Loucy (cell line): ENCODE measurements around the gene RGMA.

Source experiments
- H2AFZ ChIP-seq: fragments of 200-600 bp; sonication (generic); 2 replicates; pipeline ENCODE4 v1.6.0; 2016; ENCODE audit warnings: antibody characterized with exemption, mild to moderate bottlenecking, low read length, moderate library complexity
- H3F3A ChIP-seq: fragments of 200-600 bp; 2 replicates; pipeline ENCODE4 v1.6.0; 2016; ENCODE audit warnings: antibody characterized with exemption, low read depth, mild to moderate bottlenecking
- H3K27me3 ChIP-seq: fragments of 200-600 bp; sonication (generic); 2 replicates; pipeline ENCODE4 v1.6.1; 2014; ENCODE audit warnings: low read length, mild to moderate bottlenecking; ENCODE audit not compliant: insufficient read depth, poor library complexity, severe bottlenecking
- H3K36me3 ChIP-seq: fragments of 200-600 bp; sonication (generic); 2 replicates; pipeline ENCODE4 v1.6.1; 2016; ENCODE audit warnings: low read length; ENCODE audit not compliant: insufficient read depth
- H3K4me1 ChIP-seq: fragments of 200-600 bp; sonication (generic); 2 replicates; pipeline ENCODE4 v1.5.1; 2014; ENCODE audit warnings: low read length, mild to moderate bottlenecking; ENCODE audit not compliant: insufficient read depth, poor library complexity, severe bottlenecking
- H3K4me2 ChIP-seq: fragments of 200-600 bp; sonication (generic); 2 replicates; pipeline ENCODE4 v1.6.0; 2014; ENCODE audit warnings: antibody characterized with exemption, low read length, low read depth, mild to moderate bottlenecking; ENCODE audit not compliant: poor library complexity, severe bottlenecking
- H3K4me3 ChIP-seq: fragments of 200-600 bp; sonication (generic); 2 replicates; pipeline ENCODE4 v1.5.1; 2014; ENCODE audit warnings: low read length, mild to moderate bottlenecking, mixed read lengths; ENCODE audit not compliant: poor library complexity, severe bottlenecking
- H3K79me2 ChIP-seq: fragments of 200-600 bp; sonication (generic); 2 replicates; pipeline ENCODE4 v1.6.1; 2014; ENCODE audit warnings: low read length; ENCODE audit not compliant: insufficient read depth
- H3K9ac ChIP-seq: fragments of 200-600 bp; sonication (generic); 2 replicates; pipeline ENCODE4 v1.6.0; 2014; ENCODE audit warnings: mild to moderate bottlenecking, low read depth, low read length, moderate library complexity; ENCODE audit not compliant: poor library complexity, severe bottlenecking
- H3K9me2 ChIP-seq: fragments of 200-600 bp; sonication (generic); replicated peaks from 2 replicates; pipeline ENCODE4 v1.6.1; 2016; ENCODE audit warnings: low read depth, low read length, mixed read lengths
- H3K9me3 ChIP-seq: fragments of 200-600 bp; sonication (generic); 2 replicates; pipeline ENCODE4 v1.6.1; 2014; ENCODE audit warnings: mild to moderate bottlenecking, antibody characterized with exemption, low read length, low read depth; ENCODE audit not compliant: insufficient read depth
- H4K20me1 ChIP-seq: fragments of 200-600 bp; sonication (generic); 2 replicates; pipeline ENCODE4 v1.6.0; 2014; ENCODE audit warnings: antibody characterized with exemption, low read length, mild to moderate bottlenecking; ENCODE audit not compliant: insufficient read depth, poor library complexity, severe bottlenecking
- CTCF ChIP-seq: fragments of 200-600 bp; sonication (generic); conservative IDR thresholded peaks from 2 replicates; pipeline ENCODE4 v1.5.1; 2014; ENCODE audit warnings: mild to moderate bottlenecking, antibody characterized with exemption, low read length
- EZH2phosphoT487 ChIP-seq: fragments of 200-600 bp; IDR thresholded peaks from 2 replicates; pipeline ENCODE4 v1.6.1; 2018; ENCODE audit warnings: antibody characterized with exemption, mild to moderate bottlenecking, moderate library complexity, borderline replicate concordance

The RGMA gene

DNA sequence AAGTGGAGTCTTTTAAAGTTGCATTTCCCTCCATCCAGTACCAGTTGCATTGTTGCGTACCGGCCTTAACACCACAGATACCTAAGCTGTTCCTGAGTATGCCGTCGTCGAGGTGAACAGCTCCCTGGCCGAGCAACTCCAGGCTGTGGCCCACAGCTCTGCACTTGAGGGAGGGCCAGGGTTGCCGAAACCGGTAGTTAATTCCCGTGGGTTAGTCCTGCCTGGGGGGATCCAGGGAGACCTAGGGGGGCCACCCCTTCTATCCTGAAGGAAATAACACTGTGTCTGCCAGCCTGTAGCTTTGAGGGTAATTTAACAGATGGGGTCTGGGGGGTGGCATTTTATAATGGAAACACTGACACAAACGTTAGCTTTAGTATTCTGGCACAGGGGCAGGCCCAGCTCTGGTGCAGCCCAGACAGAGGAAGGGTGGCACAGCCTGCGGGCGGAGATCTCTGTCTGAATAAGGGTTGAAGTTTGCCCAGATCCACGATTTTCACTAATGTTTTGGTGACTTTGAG lies 60.8 kb downstream of the RGMA start:
- Histone ChIP-seq H3K4me1 (peaks cover 4% of the 10 kb centered on the region), H3K27me3 (no peaks in the 10 kb centered on the region), H3F3A (no peaks in the 10 kb centered on the region), H2AFZ (no peak overlapping the region), H3K9ac (no peak overlapping the region), H3K79me2 (no peaks in the 10 kb centered on the region), H3K36me3 (peaks cover 51% of the 10 kb centered on the region), H4K20me1 (peaks cover 10% of the 10 kb centered on the region), H3K4me2 (no peak overlapping the region), H3K9me3 (no peaks in the 10 kb centered on the region), H3K9me2 (no peaks in the 10 kb centered on the region), H3K4me3 (no peak overlapping the region)
- TF ChIP-seq EZH2phosphoT487 (no peak), CTCF (no peak)

- no peaks in the 10 kb centered on the region for H3K9me3 ChIP-seq
- no peak overlapping the region for H3K9ac ChIP-seq
- peaks cover 59% of the 10 kb centered on the region for H3K36me3 ChIP-seq
- H3K79me2 ChIP-seq: no peaks in the 10 kb centered on the region
- H3K4me3 ChIP-seq: no peak overlapping the region
- no peaks in the 10 kb centered on the region for H3K9me2 ChIP-seq
- no peak overlapping the region for H2AFZ ChIP-seq
- H3K27me3 ChIP-seq: no peaks in the 10 kb centered on the region
- no peak overlapping the region for H3K4me2 ChIP-seq
- TF ChIP-seq EZH2phosphoT487: no peak
- TF ChIP-seq CTCF: no peak
- H3F3A ChIP-seq: no peaks in the 10 kb centered on the region
- peaks cover 14% of the 10 kb centered on the region for H4K20me1 ChIP-seq
- peaks cover 4% of the 10 kb centered on the region for H3K4me1 ChIP-seq
Measured at GRCh38 chr15:93027413-93027812, 61.6 kb downstream of the RGMA start.

- no peaks in the 10 kb centered on the region for H3K27me3 ChIP-seq
- no peak for TF ChIP-seq CTCF
- no peak for TF ChIP-seq EZH2phosphoT487
- no peaks in the 10 kb centered on the region for H3K9me3 ChIP-seq
- no peak overlapping the region for H3K4me2 ChIP-seq
- no peak overlapping the region for H3K4me3 ChIP-seq
- H2AFZ ChIP-seq: no peak overlapping the region
- H3K9me2 ChIP-seq: no peaks in the 10 kb centered on the region
- no peaks in the 10 kb centered on the region for H3F3A ChIP-seq
- H3K36me3 ChIP-seq: peaks cover 69% of the 10 kb centered on the region
- H3K4me1 ChIP-seq: peaks cover 4% of the 10 kb centered on the region
- H4K20me1 ChIP-seq: peaks cover 17% of the 10 kb centered on the region
- H3K79me2 ChIP-seq: no peaks in the 10 kb centered on the region
- H3K9ac ChIP-seq: no peak overlapping the region
Measured at GRCh38 chr15:93026380-93026817, 62.6 kb downstream of the RGMA start.
